HG02970 (cell line): ENCODE measurements around the gene LRP1.

Experiments used
- ATAC-seq: cut with Tn5 transposase; IDR thresholded peaks from one replicate; pipeline ENCODE4 v1.9.1; 2021; ENCODE audit warnings: mild to moderate bottlenecking, moderate library complexity, moderate number of reproducible peaks; ENCODE audit not compliant: unreplicated experiment, low FRiP score

Gene LRP1

DNA sequence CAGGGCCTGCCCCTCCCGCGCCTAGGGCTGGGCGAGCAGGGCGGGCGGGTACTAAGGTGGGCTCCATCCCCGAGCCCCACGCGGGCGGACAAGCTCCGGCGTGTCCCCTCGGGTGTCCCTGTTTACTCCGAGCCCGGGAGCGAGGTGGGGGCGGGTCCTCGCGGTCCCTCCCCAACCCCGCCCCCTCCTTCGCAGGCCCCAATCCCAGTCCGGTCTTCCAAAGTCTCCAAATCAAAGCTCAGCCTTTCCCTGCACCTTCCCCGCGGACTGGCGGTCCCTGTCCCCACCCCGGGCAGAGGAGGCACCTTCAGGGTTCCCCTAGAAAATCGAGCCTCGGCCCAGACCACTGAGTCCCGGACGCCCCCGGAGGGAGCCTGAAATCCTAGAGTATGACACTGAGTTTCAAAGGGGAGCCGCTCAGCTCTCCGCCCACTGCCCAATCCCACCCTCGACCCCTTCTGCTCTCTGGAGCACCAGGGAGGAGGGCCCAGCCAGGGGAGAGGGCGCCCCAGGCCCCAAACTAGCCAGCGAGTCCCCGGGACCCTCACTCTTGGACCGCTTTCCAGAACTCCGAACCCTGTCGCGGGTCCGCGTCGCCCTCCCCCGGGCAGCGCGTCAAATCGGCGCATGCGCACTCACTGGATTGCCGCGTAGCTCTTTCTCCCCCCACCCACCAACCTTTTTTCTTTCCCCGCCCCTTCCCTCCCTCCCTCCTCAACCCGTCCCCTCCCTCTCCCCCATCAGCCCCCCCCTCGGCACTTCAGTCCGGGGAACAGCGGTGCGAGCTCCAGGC lies at the start of gene LRP1:
LRP1 (plus strand) TSS at position 758 of the 793 bp plus-strand sequence. CDS start 482 bp downstream, outside the sequence.
- no peak for ATAC-seq

DNA sequence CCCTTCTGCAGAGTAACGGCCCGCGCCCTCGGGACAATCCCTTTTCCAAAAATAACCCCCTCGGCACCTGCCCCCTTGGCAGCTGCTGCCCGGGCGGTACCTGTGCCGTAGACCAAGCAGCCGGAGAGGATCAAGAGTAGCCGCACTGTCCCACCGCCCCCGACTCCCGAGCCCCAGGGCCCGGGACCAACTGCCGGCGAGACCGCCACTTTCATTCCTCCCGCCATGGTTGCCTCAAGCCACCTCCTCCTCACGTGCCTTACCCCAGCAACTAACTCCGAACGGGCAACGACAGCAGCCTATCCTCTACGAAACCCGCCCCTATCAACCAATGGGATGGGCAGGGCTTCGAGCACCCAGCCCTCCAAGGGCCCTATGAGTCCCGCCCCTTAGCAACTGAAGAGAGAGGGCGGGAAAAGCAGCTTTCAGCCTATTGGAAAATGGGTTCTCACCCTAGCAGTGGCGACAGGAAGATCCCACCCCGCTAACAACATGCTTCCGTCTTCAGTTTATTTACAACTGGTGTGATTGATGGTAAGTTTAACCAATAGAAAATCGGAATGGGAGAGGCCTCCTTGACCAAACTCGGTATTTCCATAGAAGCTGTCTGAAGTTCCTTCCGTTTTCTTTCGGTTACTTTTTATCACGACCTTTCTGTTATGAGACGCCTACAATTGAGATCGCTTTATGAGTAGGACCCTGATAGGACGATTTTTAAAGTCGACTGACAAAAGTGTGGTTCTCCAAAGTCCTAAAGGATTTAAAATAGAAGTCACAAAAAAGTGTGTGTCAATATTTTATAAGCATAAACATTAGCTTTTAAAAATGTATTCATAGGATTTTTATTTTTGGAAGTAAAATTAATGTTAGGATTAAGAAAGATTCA lies 49.5 kb upstream of the LRP1 start, which contains the start of gene NEMP1:
NEMP1 (minus strand) TSS at position 273 of the 886 bp plus-strand sequence; CDS start at position 227, 46 bp downstream.
- peak; percentile 97 for ATAC-seq

DNA sequence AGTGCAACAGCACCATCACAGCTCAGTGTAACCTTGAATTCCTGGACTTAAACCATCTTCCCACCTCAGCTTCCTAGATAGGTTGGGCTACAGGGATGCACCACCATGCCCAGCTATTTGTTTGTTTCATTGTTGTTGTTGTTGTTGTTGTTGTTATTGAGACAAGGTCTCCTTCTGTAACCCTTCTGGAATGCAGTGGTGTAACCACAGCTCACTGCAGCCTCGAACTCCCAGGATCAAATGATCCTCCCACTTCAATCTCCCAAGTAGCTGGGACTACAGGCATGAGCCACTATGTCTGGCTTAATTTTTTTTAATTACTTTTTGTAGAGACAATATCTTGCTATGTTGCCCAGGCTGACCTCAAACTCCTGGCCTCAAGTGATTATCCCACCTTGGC lies 48.5 kb upstream of the LRP1 start:
- no peak for ATAC-seq

- no peak for ATAC-seq
These were observed 47.4 kb upstream of the LRP1 start for GRCh38 chr12:57080855-57081254.

DNA sequence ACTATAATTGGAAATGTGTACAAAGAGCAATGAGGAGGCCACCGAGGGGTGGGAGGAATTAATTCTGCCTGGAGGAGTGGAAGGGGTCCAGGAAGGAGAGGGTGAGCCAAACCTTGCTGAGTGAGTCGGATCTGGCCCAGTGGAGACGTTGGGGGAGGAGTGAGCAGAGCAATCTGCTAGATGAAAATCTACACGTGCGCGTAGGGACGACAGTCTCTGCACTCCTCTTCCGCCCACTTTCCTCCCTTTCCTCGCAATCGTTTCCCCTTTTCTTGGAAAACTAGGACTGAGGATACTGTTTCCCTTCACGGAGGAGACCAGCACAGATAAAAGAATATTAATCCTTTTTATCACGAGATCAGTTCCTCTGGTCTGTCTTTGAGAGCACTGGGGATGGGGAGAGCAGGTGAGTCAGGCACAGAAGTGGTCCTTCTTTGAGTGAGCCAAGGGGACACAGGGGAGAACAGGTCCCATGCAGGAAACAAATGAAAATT lies 42.2 kb upstream of the LRP1 start:
- ATAC-seq, result no peak

DNA sequence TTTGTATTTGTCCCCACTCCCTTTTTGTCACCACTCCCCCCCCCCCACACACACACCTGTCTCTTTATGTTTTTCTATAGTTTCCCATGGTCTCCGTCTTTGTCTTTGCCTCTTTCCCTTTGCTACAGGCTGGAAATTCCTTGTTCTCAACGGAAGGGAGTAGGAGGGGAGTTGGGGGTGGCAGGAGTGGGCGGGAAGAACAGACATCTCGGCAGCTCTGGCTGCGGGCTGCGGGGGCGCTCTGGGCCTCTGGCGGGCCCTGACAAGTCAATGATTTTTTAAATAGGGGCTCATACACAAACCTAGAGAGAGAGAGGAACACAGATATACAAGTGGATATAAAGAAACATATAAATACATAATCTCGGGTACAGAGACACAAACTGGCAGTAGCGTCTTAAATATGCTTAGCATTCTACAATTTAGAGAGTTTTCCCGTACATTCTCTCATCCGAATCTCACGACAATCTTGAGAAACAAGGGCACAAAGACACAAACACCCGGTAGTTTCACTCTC lies 41.7 kb upstream of the LRP1 start:
- ATAC-seq, result no peak

GRCh38 chr12:57087010-57087690 lies 41.1 kb upstream of the LRP1 start:
- peak; percentile 34 for ATAC-seq

GRCh38 chr12:57087691-57088353 lies 40.5 kb upstream of the LRP1 start:
- ATAC-seq, result peak; percentile 21

GRCh38 chr12:57088354-57089270 lies 39.7 kb upstream of the LRP1 start, which contains the start of gene NAB2:
NAB2 (plus strand) TSS chr12:57089114; CDS start chr12:57089272, 158 bp downstream.
- peak; percentile 60 for ATAC-seq

DNA sequence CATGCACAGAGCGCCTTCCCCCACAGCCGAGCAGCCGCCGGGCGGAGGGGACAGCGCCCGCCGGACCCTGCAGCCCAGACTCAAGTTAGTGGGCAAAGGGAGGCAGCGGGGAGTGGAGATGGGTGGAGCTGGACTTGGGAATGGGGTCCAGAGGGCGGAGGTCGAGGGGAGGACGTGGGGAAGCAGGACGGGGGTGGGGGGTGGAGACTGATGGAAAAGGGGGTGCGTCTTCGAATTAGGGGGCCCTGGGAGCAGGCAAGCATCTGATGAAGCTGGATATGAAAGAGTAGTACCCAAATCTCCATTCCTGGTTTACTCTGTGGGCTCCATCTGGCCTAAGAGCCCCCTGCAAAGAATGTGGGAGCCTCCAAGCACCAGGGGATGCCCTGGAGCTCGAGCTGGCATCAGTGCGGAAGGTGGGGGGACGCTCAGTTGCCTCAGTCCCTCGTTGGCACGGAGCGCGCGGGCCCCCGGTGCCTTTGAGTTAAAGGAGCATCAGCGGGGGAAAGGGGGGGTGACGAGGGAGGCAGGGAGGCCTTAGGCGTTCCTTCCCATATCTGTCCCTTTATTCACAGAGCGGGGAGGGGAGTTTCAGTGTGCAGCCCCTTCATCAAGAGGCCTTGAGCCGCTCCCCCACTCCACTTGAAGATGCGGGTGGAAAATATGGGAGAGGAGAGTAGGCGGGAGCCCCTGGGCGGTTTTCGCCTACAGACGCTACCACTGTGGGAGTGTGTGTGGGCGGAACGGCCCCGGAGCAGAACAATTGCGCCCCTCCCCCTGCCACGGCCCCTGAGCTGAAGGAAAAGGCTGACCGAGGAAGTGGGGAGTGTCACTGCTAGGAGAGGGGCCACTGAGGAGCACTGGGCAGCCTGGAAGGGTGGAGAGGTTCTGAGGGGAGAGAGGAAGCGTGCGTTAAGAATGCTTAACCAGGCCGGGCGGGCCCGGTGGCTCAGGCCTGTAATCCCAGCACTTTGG lies 38.7 kb upstream of the LRP1 start:
- no peak for ATAC-seq

DNA sequence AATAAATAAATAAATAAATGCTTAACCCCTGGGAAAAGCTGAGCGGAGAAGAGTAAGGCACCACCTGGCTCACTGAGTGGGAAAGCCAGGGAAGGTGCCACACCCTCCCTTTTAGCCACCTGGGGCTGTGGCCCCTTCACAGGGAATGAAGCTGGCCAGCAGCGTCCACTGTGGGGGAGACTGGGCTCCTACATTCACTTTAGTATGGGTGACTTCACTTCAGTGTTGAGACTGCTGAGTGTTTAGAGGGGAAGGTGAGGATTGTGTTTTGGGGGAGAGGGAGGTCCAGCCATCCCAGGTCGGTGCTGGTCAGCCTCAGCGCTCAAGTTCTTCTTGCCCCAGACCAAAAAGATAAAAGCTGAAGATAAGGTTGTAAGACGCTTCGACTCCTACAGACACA lies 37.8 kb upstream of the LRP1 start:
- ATAC-seq, result no peak

GRCh38 chr12:57090924-57091637 lies 37.2 kb upstream of the LRP1 start:
- ATAC-seq, result no peak

GRCh38 chr12:57091638-57092528 lies 36.4 kb upstream of the LRP1 start:
- ATAC-seq, result no peak

- no peak for ATAC-seq
These were observed 35.8 kb upstream of the LRP1 start for GRCh38 chr12:57092529-57092862.

- no peak for ATAC-seq
These were observed 35.3 kb upstream of the LRP1 start for GRCh38 chr12:57092876-57093414.
